Caco-2 (cell line): ENCODE data around the gene FGF19. TPM values are rescaled to one million over a fixed set of nuclear protein-coding genes. Genes with fewer than 3 reads are reported as not detected.
A peak's percentile ranks its signal among the peaks of the same experiment; 100 is the strongest.

Experiments
- BruUV-seq: library from RNA; stranded (reverse); fragments of 400-500 nt; replicated peaks from 2 replicates; lab custom pipeline; 2021; lab: Mats Ljungman, UMichigan
- CTCF ChIA-PET: fragments of 300-600 bp; sonication (Branson Sonifier 250); formaldehyde crosslinking; loops from one replicate; lab custom pipeline; 2022; ENCODE audit warnings: antibody characterized with exemption; lab: Charles Lee
- POLR2A ChIA-PET: fragments of 300-600 bp; sonication (Branson Sonifier 250); formaldehyde crosslinking; loops from one replicate; lab custom pipeline; 2022; ENCODE audit warnings: antibody characterized with exemption; lab: Charles Lee
- DNase-seq, 2 experiments: peaks; one replicate each; pipeline versions ENCODE4 v3.0.0 to v3.0.0-alpha.2; 2020 to 2022
- H3K27me3 ChIP-seq: replicated peaks from 2 replicates; pipeline ENCODE4 v1.6.0; 2011; ENCODE audit warnings: low read length; ENCODE audit not compliant: control insufficient read depth, insufficient read depth
- H3K36me3 ChIP-seq: 2 replicates; pipeline ENCODE4 v1.5.1; 2011; ENCODE audit warnings: low read length; ENCODE audit not compliant: control insufficient read depth, insufficient read depth
- H3K4me1 ChIP-seq: fragments of 250-450 bp; sonication (Bioruptor Pico); 2 replicates; pipeline ENCODE4 v1.5.1; 2020; ENCODE audit warnings: mild to moderate bottlenecking
- H3K4me3 ChIP-seq: 2 replicates; pipeline ENCODE4 v1.5.1; 2011; ENCODE audit warnings: low read depth, mild to moderate bottlenecking, control low read depth, low read length
- H3K9me3 ChIP-seq: fragments of 250-450 bp; sonication (Bioruptor Pico); 2 replicates; pipeline ENCODE4 v1.5.1; 2020; ENCODE audit warnings: mild to moderate bottlenecking, moderate library complexity
- H3K27ac Mint-ChIP-seq: one replicate; pipeline ENCODE4 v1.8.0; 2022; ENCODE audit warnings: mixed read lengths; ENCODE audit not compliant: unreplicated experiment
- H3K27me3 Mint-ChIP-seq: one replicate; pipeline ENCODE4 v1.8.0; 2022; ENCODE audit warnings: mixed read lengths; ENCODE audit not compliant: insufficient read depth, unreplicated experiment
- H3K36me3 Mint-ChIP-seq: one replicate; pipeline ENCODE4 v1.8.0; 2022; ENCODE audit warnings: mild to moderate bottlenecking, mixed read lengths; ENCODE audit not compliant: insufficient read depth, unreplicated experiment
- H3K4me1 Mint-ChIP-seq: one replicate; pipeline ENCODE4 v1.8.0; 2022; ENCODE audit warnings: low read depth, mixed read lengths; ENCODE audit not compliant: unreplicated experiment
- H3K4me3 Mint-ChIP-seq: one replicate; pipeline ENCODE4 v1.8.0; 2022; ENCODE audit warnings: mild to moderate bottlenecking, moderate library complexity, mixed read lengths; ENCODE audit not compliant: unreplicated experiment
- H3K9me3 Mint-ChIP-seq: one replicate; pipeline ENCODE4 v1.8.0; 2022; ENCODE audit warnings: mixed read lengths; ENCODE audit not compliant: unreplicated experiment
- CTCF ChIP-seq, 2 experiments: fragments of 200-600 bp in 1 of 2; IDR thresholded peaks; 1 replicate in 1 of 2; 2 replicates in 1 of 2; pipeline versions ENCODE4 v1.5.1 to v1.8.0; 2011 to 2022; ENCODE audit warnings: antibody characterized with exemption in 1 of 2, control low read depth in 1 of 2, inconsistent platforms in 1 of 2, low read depth in 1 of 2, low read length in 1 of 2, mild to moderate bottlenecking in 1 of 2, moderate library complexity in 1 of 2; ENCODE audit not compliant: insufficient read depth in 1 of 2, severe bottlenecking in 1 of 2, unreplicated experiment in 1 of 2
- intact Hi-C: fragments of 100-400 bp; cut with micrococcal nuclease; formaldehyde crosslinking; loops from one replicate; pipeline ENCODE4 v1.10.0; 2022; ENCODE audit not compliant: unreplicated experiment
- total RNA-seq: library from RNA; stranded (reverse); gene quantifications from 2 replicates; pipeline ENCODE4 v1.2.3, GENCODE V29; 2022

The FGF19 gene
- total RNA-seq, 1 experiment from 2014 or later: 1.7 TPM

- Histone ChIP-seq H3K36me3 (no peaks in the 10 kb centered on the region), H3K4me1 (no peaks in the 10 kb centered on the region), H3K4me3 (no peak overlapping the region), H3K27me3 (no peaks in the 10 kb centered on the region), H3K9me3 (no peaks in the 10 kb centered on the region)
- Mint-ChIP-seq H3K9me3 (no peaks in the 10 kb centered on the region), H3K4me1 (no peaks in the 10 kb centered on the region), H3K27me3 (no peaks in the 10 kb centered on the region), H3K27ac (no peak overlapping the region), H3K4me3 (no peak overlapping the region), H3K36me3 (peaks cover under 1% of the 10 kb centered on the region)
- POLR2A ChIA-PET: no interaction called here
- CTCF ChIA-PET: no interaction called here
- no peak for DNase-seq
- intact Hi-C loops: no loop called here
- BruUV-seq: no TSS peak
- no peak for TF ChIP-seq CTCF (IDR thresholded peaks at IDR 0.05; ENCODE audit: insufficient read depth in 1 of 2, low read depth in 1 of 2, low read length in 1 of 2, severe bottlenecking in 1 of 2, unreplicated experiment in 1 of 2)
These were observed 23.1 kb downstream of the FGF19 start for GRCh38 chr11:69680688-69681087.

GRCh38 chr11:69677749-69678148 is 26.1 kb downstream of the FGF19 start:
- Mint-ChIP-seq H3K4me1 (no peaks in the 10 kb centered on the region), H3K9me3 (no peaks in the 10 kb centered on the region), H3K4me3 (no peak overlapping the region), H3K36me3 (peaks cover 30% of the 10 kb centered on the region), H3K27me3 (peaks cover 3% of the 10 kb centered on the region), H3K27ac (no peak overlapping the region)
- intact Hi-C loops: no loop called here
- Histone ChIP-seq H3K4me1 (peaks cover 5% of the 10 kb centered on the region), H3K27me3 (no peaks in the 10 kb centered on the region), H3K9me3 (no peaks in the 10 kb centered on the region), H3K4me3 (no peak overlapping the region), H3K36me3 (no peaks in the 10 kb centered on the region)
- no peak for DNase-seq
- no peak for TF ChIP-seq CTCF (IDR thresholded peaks at IDR 0.05; ENCODE audit: insufficient read depth in 1 of 2, low read depth in 1 of 2, low read length in 1 of 2, severe bottlenecking in 1 of 2, unreplicated experiment in 1 of 2)
- ChIA-PET CTCF (no interaction called here), POLR2A (no interaction called here)
- BruUV-seq: no TSS peak

- Histone ChIP-seq H3K4me1 (peaks cover 5% of the 10 kb centered on the region), H3K27me3 (no peaks in the 10 kb centered on the region), H3K4me3 (peak within 1 kb of the TSS; percentile 99), H3K9me3 (no peaks in the 10 kb centered on the region), H3K36me3 (no peaks in the 10 kb centered on the region)
- DNase-seq: peak; percentile 98 to 100
- Mint-ChIP-seq H3K27ac (peak within 1 kb of the TSS; percentile 99), H3K4me3 (peak within 1 kb of the TSS; percentile 100), H3K36me3 (peaks cover 56% of the 10 kb centered on the region), H3K9me3 (no peaks in the 10 kb centered on the region), H3K27me3 (peaks cover 3% of the 10 kb centered on the region), H3K4me1 (peaks cover 6% of the 10 kb centered on the region)
- BruUV-seq: no TSS peak
- CTCF ChIA-PET: interaction anchor here (0.5 to 1.9 kb wide), 14 partner anchors 8 to 573 kb away, joined by 3 to 10 read pairs (median 4); no protein-coding TSS in a partner anchor
- TF ChIP-seq CTCF (IDR thresholded peaks at IDR 0.05; ENCODE audit: insufficient read depth in 1 of 2, low read depth in 1 of 2, low read length in 1 of 2, severe bottlenecking in 1 of 2, unreplicated experiment in 1 of 2): no peak
- intact Hi-C loops: loop anchor here (1.0 kb wide), 1 partner anchor 9 kb away; no protein-coding TSS in a partner anchor
- POLR2A ChIA-PET: interaction anchor here (0.6 to 1.9 kb wide), 15 partner anchors 17 to 624 kb away, joined by 3 to 9 read pairs (median 4); no protein-coding TSS in a partner anchor
These were observed 28.7 kb downstream of the FGF19 start, which contains the start of gene LTO1 for GRCh38 chr11:69674886-69675714. LTO1 (minus strand) TSS chr11:69675353; CDS start chr11:69675239, 114 bp downstream.
